Hair follicle dermal papilla cell (primary cell): ENCODE results near the gene VPS25. TPM values are rescaled to one million over a fixed set of nuclear protein-coding genes. Genes with fewer than 3 reads are reported as not detected.

Experiments
- small RNA-seq: library from RNA; depleted of rRNA; stranded (forward); fragments of <200 nt; gene quantifications from one replicate; pipeline ENCODE3, GENCODE V24; 2012
- total RNA-seq: library from RNA; depleted of rRNA; stranded (reverse); fragments of >200 nt; gene quantifications from 2 replicates; pipeline ENCODE4 v1.2.3, GENCODE V29; 2012

VPS25 gene
- total RNA-seq: 40.2 and 46.8 TPM in 2 replicates

DNA sequence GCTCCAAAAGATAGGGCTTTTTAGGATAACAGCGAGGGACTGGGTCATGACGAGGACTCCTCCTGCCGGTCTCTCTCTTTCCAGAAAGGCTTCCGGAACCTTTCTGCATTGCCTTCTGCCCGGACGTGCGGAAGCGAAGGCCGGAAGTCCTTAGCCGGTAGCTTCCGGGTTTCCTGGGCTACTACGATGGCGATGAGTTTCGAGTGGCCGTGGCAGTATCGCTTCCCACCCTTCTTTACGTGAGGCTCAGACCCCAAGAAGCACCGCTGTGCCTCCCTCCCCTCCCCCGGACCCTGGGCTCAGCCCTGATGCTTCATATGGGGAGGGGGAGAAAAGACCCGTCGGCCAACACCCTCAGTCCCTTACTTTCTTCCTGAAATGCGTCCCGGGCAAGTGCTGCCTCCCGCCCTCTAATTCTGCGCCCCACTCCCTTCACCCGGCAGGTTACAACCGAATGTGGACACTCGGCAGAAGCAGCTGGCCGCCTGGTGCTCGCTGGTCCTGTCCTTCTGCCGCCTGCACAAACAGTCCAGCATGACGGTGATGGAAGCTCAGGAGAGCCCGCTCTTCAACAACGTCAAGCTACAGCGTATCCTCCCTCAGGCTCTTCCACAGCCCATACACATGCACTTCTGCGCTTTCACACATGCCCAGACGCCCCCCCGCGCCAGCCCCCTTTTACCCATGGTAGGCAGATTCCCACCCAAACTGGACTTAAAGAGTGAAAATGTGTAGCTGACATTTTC, at the start of gene VPS25:
VPS25 (plus strand) TSS at position 160 of the 746 bp plus-strand sequence; CDS start at position 187, 27 bp downstream.

DNA sequence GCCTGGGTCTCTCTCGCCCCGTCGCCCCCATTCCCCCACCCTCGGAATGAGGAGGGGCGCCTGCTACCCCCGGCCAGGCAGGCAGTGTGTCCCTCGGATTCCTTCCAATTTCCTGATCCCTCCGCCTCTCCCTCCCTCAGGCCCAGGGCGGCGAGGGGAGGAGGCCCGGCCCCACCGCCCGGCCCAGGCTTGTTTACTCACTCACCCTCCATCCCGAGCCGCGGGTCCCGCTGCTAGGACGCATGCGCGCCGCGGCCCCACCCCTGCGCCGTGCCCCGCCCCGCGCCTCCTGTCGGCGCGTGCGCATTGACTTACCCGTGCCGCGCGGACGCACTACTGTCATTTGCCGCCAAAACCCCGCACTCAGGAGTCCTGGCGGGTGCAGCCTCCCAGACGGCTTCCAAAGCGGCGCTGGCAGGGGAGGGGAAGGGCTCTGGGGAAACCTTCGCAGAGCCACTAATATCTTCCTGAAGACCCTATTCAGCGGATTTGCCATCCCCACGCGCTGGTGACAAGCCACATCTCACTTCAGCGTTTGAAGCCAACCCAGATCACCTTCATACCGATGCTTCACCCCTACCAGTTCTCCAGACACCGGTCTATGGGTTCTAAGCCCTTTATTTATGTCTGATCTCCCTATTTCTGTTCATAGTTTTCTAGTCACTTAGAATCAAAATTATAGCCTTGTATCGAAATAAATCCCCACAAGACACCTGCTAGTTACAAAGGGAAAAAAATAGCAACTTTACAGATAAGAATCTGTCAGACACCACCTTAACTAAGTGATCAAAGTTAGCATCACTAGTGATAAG, 28.2 kb upstream of the VPS25 start, which contains the start of gene EZH1:
EZH1 (minus strand) TSS at position 235 of the 812 bp plus-strand sequence. CDS start 16,099 bp downstream, outside the sequence.

DNA sequence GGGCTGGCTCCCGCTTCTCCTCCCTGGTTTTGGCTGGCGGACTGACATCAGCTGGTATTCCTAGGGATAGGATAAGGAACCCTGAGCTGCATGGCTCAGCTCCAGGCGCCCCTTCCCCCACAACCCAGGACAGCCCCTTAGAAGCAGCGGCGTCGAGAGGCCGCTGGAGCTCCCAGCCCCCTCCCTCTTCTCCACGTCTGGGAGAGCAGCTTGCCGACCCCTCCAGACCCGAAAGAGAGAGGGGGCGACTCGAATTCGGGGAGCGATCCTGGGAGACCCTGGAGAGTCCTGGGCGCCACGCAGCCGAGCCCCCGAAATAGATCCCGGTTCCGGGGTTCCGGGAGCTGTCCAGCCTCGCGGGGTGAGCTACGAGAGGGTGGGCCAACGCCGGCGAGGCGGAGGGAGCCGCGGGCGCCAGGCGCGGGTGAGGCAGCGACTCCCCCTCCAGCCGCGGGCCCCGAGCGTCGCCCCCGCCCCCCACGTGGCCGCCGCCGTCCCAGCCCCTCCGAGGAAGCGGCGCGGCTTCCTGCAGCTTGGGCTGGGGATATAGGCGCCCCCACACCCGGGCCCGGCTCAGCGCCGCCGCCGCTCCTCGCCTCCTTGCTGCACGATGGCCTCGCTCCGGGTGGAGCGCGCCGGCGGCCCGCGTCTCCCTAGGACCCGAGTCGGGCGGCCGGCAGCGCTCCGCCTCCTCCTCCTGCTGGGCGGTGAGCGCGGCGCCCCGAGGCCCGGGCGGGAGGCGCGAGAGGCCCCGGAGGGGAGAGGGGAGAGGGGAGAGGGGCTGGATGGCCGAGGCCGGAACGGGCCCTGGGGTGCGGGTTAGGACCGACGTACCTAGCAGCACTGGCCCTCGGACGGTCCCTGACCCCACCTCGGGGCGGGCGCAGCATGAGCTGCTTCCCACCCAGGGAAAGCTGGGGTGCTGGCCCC, 12.3 kb upstream of the VPS25 start, which contains the start of gene RAMP2:
RAMP2 (plus strand) TSS at position 576 of the 930 bp plus-strand sequence; CDS start at position 611, 35 bp downstream.

DNA sequence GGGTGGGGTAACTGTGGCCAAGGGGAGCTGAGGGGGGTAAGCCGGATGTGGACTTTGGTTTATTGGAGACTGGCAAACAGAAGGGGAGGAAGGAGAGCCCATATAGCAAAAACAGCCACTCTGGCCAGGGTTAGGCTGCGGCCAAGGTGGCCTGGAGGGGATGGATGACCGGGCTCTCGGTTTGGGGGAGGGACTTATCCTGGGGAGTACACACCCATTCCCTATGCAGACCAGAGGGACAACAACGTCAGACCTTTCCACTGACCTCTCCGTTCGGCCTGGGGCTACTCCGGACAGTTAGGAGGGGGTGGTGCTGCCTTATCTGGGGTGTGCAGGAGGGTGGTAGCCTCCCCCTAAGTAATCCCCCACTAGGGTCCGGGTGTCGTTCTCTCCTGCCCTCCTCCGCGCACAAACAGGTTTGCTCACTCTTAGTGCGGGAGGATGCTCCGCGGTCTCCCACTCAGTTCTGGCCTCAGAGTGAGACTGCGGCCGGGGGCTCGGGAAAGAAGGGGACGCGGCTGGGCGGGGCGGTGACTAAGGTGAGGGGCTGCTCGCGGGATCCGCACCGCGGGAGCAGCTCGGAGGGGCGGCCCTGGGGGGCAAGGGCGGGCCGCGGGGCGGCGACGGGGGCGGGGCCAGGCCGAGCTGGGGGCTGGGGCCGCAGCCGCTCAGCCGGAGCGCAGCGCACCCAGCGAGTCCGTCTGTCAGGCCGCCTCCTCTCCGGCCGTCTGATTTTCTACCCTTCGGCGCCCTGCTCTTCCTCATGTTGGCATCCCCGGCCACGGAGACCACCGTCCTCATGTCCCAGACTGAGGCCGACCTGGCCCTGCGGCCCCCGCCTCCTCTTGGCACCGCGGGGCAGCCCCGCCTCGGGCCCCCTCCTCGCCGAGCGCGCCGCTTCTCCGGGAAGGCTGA, 6.9 kb downstream of the VPS25 start, which contains the start of gene WNK4:
WNK4 (plus strand) TSS at position 675 of the 915 bp plus-strand sequence; CDS start at position 764, 89 bp downstream.

DNA sequence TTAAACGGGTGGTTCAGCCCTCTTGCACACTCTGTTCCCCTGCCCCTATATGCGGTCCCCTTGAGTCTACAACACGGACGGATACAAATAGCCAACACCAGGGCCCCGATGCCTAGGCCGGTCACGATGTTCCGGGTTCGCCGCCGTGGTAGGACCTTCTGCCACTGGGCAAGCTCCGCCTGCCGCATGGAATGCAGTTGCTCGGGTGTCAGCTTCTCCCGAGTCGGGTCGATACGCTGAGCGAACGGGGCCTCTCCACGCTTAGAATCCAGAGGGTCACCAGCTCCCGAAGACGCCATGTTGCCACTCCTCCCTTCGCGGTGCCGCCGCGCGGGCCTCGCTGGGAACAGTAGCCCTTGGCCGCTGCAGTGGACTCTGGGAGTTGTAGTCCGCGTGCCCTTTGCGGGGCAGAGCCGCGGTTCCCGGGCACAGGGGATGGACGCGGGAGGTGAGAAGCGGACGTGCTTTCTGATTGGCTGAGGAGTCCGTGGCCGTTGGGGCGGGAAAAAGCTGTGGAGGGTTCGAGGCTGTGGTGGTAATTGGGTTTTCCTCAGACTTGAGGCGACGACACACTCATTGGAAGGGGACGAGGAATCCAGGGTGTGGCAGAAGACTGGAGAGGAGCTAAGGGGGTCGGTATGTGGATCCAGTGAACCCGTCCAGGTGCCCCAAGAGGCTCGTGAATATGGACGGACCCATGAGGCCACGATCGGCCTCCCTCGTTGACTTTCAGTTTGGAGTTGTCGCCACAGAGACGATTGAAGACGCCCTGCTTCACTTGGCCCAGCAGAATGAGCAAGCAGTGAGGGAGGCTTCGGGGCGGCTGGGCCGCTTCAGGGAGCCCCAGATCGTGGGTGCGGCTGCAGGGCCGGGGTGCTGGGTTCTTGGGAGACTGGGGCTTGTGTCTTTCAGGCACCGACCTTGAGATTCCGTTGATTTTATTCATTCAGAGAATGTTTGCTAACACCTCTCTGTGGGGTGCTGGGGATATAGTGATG, 25.4 kb downstream of the VPS25 start, which contains the start of the genes CNTD1 and COA3:
CNTD1 (plus strand) TSS at position 479 of the 998 bp plus-strand sequence; CDS start at position 686, 207 bp downstream.
COA3 (minus strand) TSS at position 322 of the 998 bp plus-strand sequence; CDS start at position 299, 23 bp downstream.

Small RNA genes lying within 50 kb of the gene (small RNA-seq; reads per million reads assigned to genes)
- gene HMGN2P15 (not detected), gene MIR6781 (not detected)

Other genes starting within 250 kb of the VPS25 start
- 69.8 and 72.1 TPM in 2 replicates for gene NAGLU, start 237.2 kb upstream of the VPS25 start, total RNA-seq
- 0.12 and 0.81 TPM in 2 replicates for gene HSD17B1, start 220.5 kb upstream of the VPS25 start, total RNA-seq
- gene COASY, start 211.3 kb upstream of the VPS25 start, total RNA-seq: 19.1 and 23.2 TPM in 2 replicates
- gene MLX, start 206.3 kb upstream of the VPS25 start, total RNA-seq: 45.7 and 54.4 TPM in 2 replicates
- 0.97 and 1.3 TPM in 2 replicates for gene PSMC3IP, start 195.7 kb upstream of the VPS25 start, total RNA-seq
- 116 and 136 TPM in 2 replicates for gene RETREG3, start 164.1 kb upstream of the VPS25 start, total RNA-seq
- 29.9 and 35.2 TPM in 2 replicates for gene TUBG1, start 163.8 kb upstream of the VPS25 start, total RNA-seq
- gene TUBG2, start 114.2 kb upstream of the VPS25 start, total RNA-seq: 14.9 and 17.7 TPM in 2 replicates
- 22.0 and 24.5 TPM in 2 replicates for gene PLEKHH3, start 96.5 kb upstream of the VPS25 start, total RNA-seq
- 2.2 and 2.4 TPM in 2 replicates for gene CCR10, start 91.6 kb upstream of the VPS25 start, total RNA-seq
- gene CNTNAP1, start 90.9 kb upstream of the VPS25 start, total RNA-seq: 38.0 and 51.6 TPM in 2 replicates
- gene EZH1, start 28.4 kb upstream of the VPS25 start, total RNA-seq: 32.9 and 37.8 TPM in 2 replicates
- not detected in 2 replicates for gene RAMP2, start 12.2 kb upstream of the VPS25 start, total RNA-seq
- gene WNK4, start 7.2 kb downstream of the VPS25 start, total RNA-seq: under 0.01 TPM in 1 of 2 replicates, not detected in the other
- 38.1 and 48.7 TPM in 2 replicates for gene COA3, start 25.3 kb downstream of the VPS25 start, total RNA-seq
- not detected in 2 replicates for gene CNTD1, start 25.4 kb downstream of the VPS25 start, total RNA-seq
- 74.4 and 81.3 TPM in 2 replicates for gene BECN1, start 50.8 kb downstream of the VPS25 start, total RNA-seq
- 79.7 and 83.1 TPM in 2 replicates for gene PSME3, start 59.9 kb downstream of the VPS25 start, total RNA-seq
- gene AOC2, start 71.1 kb downstream of the VPS25 start, total RNA-seq: 0.73 and 1.3 TPM in 2 replicates
- gene AOC3, start 77.8 kb downstream of the VPS25 start, total RNA-seq: under 0.01 TPM in 1 of 2 replicates, not detected in the other
- not detected in 2 replicates for gene G6PC1, start 127.3 kb downstream of the VPS25 start, total RNA-seq
- 15.3 and 16.4 TPM in 2 replicates for gene AARSD1, start 191.0 kb downstream of the VPS25 start, total RNA-seq
- gene PTGES3L, start 206.6 kb downstream of the VPS25 start, total RNA-seq: not detected in 2 replicates
- gene RUNDC1, start 207.1 kb downstream of the VPS25 start, total RNA-seq: 10.8 and 13.3 TPM in 2 replicates
- gene RPL27, start 225.0 kb downstream of the VPS25 start, total RNA-seq: 404 and 600 TPM in 2 replicates
- gene IFI35, start 233.3 kb downstream of the VPS25 start, total RNA-seq: 69.8 and 71.7 TPM in 2 replicates
- 357 and 482 TPM in 2 replicates for gene VAT1, start 248.9 kb downstream of the VPS25 start, total RNA-seq